Mucosa of rectum (tissue), 2 donors: ENCODE results near the gene NEURL3.
A peak's percentile ranks its signal among the peaks of the same experiment; 100 is the strongest.

Experiments used
- H3K27ac ChIP-seq, 2 donors: one replicate each; pipeline ENCODE4 v1.7.0; 2013; ENCODE audit warnings: inconsistent platforms in 2 of 2, low read depth in 2 of 2, low read length in 2 of 2
- H3K27me3 ChIP-seq, 2 donors: one replicate each; pipeline ENCODE4 v1.7.0; 2013; ENCODE audit warnings: low read length in 2 of 2; ENCODE audit not compliant: control insufficient read depth in 2 of 2, insufficient read depth in 2 of 2
- H3K36me3 ChIP-seq, 2 donors: one replicate each; pipeline ENCODE4 v1.7.0; 2013; ENCODE audit warnings: low read length in 2 of 2; ENCODE audit not compliant: control insufficient read depth in 2 of 2, insufficient read depth in 2 of 2
- H3K4me1 ChIP-seq, 2 donors: one replicate each; pipeline ENCODE4 v1.7.0; 2013; ENCODE audit warnings: low read length in 2 of 2, mild to moderate bottlenecking in 1 of 2; ENCODE audit not compliant: control insufficient read depth in 2 of 2, insufficient read depth in 2 of 2
- H3K4me3 ChIP-seq, 2 donors: one replicate each; pipeline ENCODE4 v1.7.0; 2013; ENCODE audit warnings: low read length in 2 of 2
- H3K9ac ChIP-seq, 2 donors: one replicate each; pipeline ENCODE4 v1.7.0; 2013; ENCODE audit warnings: low read length in 2 of 2, low read depth in 1 of 2, mild to moderate bottlenecking in 1 of 2
- H3K9me3 ChIP-seq, 2 donors: one replicate each; pipeline ENCODE4 v1.7.0; 2013; ENCODE audit warnings: low read length in 2 of 2; ENCODE audit not compliant: control insufficient read depth in 2 of 2
- donor health status: healthy.
- donor health status: Normal muscosa, but diverticular disease.

NEURL3 gene

DNA sequence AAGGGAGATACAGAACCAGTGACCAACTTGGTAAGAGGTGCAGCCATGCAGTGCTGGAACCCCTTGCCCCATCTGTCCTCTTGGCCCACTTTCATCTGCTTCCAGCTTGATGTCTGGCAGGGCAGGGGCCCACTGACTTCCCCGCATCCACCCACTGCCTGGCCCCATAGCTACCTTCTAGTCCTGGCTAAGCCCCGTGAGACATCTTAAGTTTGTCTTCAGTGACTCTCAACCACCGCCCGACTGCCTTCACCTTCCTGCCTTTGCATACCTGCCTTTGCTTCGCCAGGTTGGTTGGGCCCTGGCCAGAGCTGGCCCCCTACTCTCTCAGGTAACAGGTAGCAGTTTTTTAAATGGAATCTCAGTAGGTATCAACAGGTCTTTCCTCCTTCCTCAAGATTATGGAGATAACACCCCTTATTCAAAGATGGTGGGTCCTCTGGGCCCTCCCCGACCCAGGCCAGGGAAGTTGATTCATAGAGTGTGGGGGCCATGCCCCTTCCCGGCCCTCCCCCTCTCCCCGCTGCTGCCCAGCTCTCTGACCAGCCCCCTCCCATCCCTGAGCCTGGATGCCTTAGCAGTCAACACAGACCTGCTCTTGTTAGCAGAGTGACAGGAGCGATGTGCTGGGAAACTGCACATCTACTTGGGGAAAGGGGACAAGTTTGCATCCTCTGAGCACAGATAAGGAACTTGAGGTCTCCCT is 34.2 kb upstream of the NEURL3 start:
- Histone ChIP-seq H3K4me1 (peaks cover 29 to 38% of the 10 kb centered on the region in 2 donors), H3K27ac (peak overlapping the region; percentile 66 to 89), H3K9ac (no peak overlapping the region), H3K27me3 (peaks cover 0 to 3% of the 10 kb centered on the region in 2 donors), H3K4me3 (peak overlapping the region in 1 of 2 donors; percentile 80), H3K9me3 (no peaks in the 10 kb centered on the region), H3K36me3 (peaks cover 0 to 3% of the 10 kb centered on the region in 2 donors)

- Histone ChIP-seq H3K9me3 (no peaks in the 10 kb centered on the region), H3K27me3 (peaks cover 0 to 3% of the 10 kb centered on the region in 2 donors), H3K36me3 (peaks cover 0 to 3% of the 10 kb centered on the region in 2 donors), H3K4me3 (peak overlapping the region; percentile 73 to 80), H3K4me1 (peaks cover 31 to 45% of the 10 kb centered on the region in 2 donors), H3K9ac (peak overlapping the region; percentile 72 to 81), H3K27ac (peak overlapping the region; percentile 89 to 92)
These were observed 33.5 kb upstream of the NEURL3 start for GRCh38 chr2:96538487-96539214.

DNA sequence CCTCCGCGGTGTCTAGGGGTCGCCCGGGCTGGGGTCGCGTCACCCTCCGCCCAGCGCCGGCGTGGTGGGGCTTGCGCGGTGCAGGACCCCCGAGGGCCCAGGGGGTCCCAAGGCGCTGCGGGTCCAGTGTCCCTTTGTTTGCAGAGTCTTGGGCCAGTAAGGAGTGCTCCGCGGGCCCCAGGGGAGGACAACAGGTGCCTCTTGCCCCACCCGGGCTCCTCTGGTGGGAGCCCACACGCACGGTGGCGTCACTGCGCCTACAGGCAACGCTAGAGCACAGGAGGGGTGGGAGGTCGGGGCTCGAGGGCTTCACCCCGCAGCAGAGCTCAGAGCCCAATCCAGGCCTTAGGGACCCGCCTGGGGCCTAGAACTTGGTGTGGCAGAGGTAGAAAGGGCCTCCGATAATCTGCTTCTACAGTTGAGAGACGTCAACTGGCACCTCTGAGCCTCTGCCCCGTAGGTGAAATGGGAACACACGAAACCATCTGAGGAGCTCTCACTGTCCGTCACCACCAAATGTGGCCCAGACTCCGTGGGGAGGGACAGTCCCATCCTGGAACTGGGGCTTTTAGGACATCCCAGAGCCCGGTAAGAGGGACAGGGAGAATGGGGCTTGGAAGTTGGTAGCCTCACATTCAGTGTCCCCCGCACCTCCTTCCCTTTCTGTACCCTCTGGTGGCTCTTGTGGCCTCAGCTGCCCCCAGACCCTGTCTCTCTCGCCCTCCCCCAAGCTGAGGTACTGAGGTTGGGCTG is 32.8 kb upstream of the NEURL3 start:
- Histone ChIP-seq H3K27ac (peak overlapping the region; percentile 89 to 92), H3K36me3 (peaks cover 0 to 3% of the 10 kb centered on the region in 2 donors), H3K4me1 (peaks cover 38 to 52% of the 10 kb centered on the region in 2 donors), H3K27me3 (peaks cover 0 to 3% of the 10 kb centered on the region in 2 donors), H3K9ac (peak overlapping the region; percentile 72 to 81), H3K4me3 (peak overlapping the region; percentile 73 to 80), H3K9me3 (no peaks in the 10 kb centered on the region)

DNA sequence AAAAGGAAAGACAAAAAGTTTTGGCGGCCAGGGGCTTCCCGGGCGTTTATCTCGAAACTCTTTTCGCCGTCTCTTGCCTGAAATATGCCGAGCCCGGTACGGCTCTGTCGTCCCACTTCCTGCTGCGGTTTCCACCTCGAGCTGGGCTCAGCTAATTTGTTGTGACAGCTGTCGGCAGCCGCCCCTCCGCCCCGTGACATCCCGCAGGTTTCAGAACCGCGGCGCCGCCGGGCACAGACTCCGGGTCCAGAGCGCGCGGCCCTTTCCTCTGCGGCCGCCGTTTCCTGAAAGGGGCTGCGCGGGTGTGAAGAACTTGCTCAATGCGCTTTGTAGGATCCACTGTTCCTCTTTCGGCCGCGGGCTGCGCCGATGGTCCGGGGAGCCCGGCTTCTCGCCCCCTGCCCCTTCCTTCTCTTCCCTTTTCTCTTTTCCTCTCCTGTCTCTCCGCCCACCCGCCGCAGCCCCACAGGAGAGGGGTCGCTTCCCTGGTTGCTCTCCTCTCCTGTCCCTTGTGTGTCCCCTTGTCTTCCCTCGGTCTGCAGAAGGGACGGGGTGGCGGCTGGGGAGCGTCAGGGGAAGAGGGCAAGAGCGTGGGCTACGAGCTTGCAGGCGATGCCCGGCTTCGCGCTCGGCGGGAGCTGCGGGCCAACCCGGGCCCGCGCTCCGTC is 32.0 kb upstream of the NEURL3 start:
- H3K36me3 ChIP-seq: no peaks in the 10 kb centered on the region
- no peaks in the 10 kb centered on the region for H3K9me3 ChIP-seq
- peak overlapping the region; percentile 73 to 80 for H3K4me3 ChIP-seq
- peak overlapping the region; percentile 89 to 92 for H3K27ac ChIP-seq
- peaks cover 45 to 59% of the 10 kb centered on the region in 2 donors for H3K4me1 ChIP-seq
- H3K9ac ChIP-seq: peak overlapping the region; percentile 72 to 81
- peaks cover 0 to 3% of the 10 kb centered on the region in 2 donors for H3K27me3 ChIP-seq

DNA sequence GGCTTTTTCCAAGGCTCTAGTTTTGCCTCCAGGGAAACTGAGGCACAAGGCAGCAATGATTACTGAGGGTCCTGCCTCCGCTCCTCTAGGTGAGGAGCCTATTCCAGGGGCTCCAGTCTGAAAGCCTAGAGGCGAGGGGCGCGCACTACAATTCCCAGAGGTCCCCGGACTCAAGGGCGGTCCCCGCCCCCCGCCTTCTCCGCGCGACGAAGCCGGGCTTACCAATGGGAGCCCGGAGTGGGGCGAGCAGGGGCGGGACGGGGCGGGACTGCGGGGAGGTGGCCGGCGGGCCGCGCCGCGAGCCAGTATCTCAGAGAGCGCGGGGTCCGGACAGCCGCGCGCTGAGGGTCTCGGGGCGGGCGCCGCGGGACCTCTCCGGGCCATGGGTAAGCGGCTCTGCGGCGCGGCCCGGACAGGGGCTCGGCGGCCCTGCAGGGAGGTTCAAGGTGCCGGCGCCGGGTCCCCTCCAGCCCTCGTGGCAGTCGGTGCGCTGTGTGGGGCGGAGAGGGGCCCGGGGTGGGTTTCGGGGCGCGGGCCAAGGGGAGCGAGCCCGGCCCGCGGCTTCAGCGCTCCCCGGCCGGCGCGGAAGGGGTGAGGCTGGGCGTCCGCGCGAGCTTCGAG is 31.4 kb upstream of the NEURL3 start, which contains the start of gene ARID5A:
TSS of gene ARID5A (plus strand) at position 308 of the 621 bp plus-strand sequence. CDS start at position 383, 75 bp downstream.
- H3K36me3 ChIP-seq: no peaks in the 10 kb centered on the region
- peaks cover 51 to 65% of the 10 kb centered on the region in 2 donors for H3K4me1 ChIP-seq
- H3K9me3 ChIP-seq: no peaks in the 10 kb centered on the region
- H3K27ac ChIP-seq: peak within 1 kb of the TSS; percentile 89 to 92
- peak within 1 kb of the TSS; percentile 73 to 80 for H3K4me3 ChIP-seq
- peak within 1 kb of the TSS; percentile 72 to 81 for H3K9ac ChIP-seq
- peaks cover 0 to 3% of the 10 kb centered on the region in 2 donors for H3K27me3 ChIP-seq

DNA sequence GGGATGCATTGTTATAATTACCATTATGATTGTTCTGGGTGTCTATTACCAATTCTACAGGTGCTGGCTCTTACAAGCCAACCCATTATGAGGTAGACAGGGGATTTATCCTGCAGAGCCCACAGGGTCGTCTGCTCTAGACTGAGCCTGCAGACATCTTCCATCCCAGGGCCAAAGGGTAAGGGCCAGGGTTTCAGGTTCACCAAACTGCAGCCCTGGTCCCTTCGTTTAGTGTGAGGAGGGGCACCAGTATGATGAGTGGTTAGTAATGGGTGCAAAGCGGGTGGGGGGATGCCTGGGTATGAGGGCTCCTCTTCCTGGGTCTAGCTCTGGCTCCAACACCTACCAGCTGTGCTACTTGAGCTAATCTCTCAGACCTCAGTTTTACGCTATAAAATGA is 30.2 kb upstream of the NEURL3 start:
- peaks cover 56 to 68% of the 10 kb centered on the region in 2 donors for H3K4me1 ChIP-seq
- no peak overlapping the region for H3K4me3 ChIP-seq
- no peak overlapping the region for H3K27ac ChIP-seq

DNA sequence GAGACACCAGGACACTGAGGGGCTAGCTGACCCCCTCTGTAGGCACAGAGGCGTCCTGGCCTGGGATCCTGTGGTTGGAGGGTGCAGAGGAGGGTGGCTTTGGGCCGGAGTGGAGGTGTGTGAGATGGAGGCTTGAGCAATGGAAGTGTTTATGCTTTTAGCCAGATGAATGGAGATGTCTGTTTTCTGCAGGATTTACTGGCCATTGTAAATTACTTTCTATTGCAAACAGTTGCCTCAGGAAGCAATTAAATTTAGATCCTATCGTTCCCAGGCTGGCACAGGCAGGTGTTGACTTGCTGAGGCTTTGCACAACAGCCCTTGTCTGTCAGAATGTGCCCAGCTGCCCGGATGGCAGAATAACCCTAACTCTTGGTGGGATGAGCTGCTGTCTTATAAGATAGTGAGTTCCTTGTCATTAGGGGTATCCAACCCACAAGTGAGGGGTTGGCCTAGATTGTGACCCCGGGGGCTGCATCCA is 29.6 kb upstream of the NEURL3 start:
- Histone ChIP-seq H3K27me3 (peaks cover 0 to 3% of the 10 kb centered on the region in 2 donors), H3K27ac (peak overlapping the region; percentile 32 to 39), H3K4me1 (peaks cover 56 to 66% of the 10 kb centered on the region in 2 donors), H3K9me3 (no peaks in the 10 kb centered on the region), H3K36me3 (no peaks in the 10 kb centered on the region), H3K9ac (no peak overlapping the region), H3K4me3 (no peak overlapping the region)

More for the DNA sequence above, 30.2 kb upstream of the NEURL3 start:
- peaks cover 0 to 3% of the 10 kb centered on the region in 2 donors for H3K27me3 ChIP-seq
- H3K36me3 ChIP-seq: no peaks in the 10 kb centered on the region
- H3K9me3 ChIP-seq: no peaks in the 10 kb centered on the region
- H3K9ac ChIP-seq: no peak overlapping the region

DNA sequence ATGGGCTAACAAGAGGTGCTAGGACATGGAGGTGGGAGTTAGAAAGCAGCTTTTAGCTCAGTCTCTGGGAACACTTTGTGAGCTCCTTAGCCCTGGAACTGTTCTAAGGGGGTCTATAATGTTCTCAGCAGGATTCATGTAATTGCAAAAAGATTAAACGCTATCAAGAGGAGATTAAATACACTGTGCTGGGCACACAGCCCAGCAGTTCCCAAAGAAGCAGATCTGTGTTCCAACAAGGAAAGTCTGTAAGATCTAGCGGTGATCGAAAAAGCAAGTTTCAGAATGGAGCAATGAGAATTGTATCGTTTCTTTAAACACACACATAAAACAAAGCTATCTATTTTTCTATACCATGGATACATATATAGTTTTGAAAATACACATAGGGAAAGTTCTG is 29.0 kb upstream of the NEURL3 start:
- no peaks in the 10 kb centered on the region for H3K9me3 ChIP-seq
- no peaks in the 10 kb centered on the region for H3K36me3 ChIP-seq
- peaks cover 55 to 66% of the 10 kb centered on the region in 2 donors for H3K4me1 ChIP-seq
- peaks cover 0 to 3% of the 10 kb centered on the region in 2 donors for H3K27me3 ChIP-seq
- H3K27ac ChIP-seq: peak overlapping the region; percentile 80 to 81
- H3K4me3 ChIP-seq: no peak overlapping the region
- no peak overlapping the region for H3K9ac ChIP-seq
